Uterus (tissue), 2 donors: ENCODE results near the gene TGFBR3L.

Source experiments
- CTCF ChIP-seq, 4 experiments: fragments of 200-600 bp in 2 of 4; fragments of 450-650 bp in 2 of 4; sonication (generic) in 2 of 4; IDR thresholded peaks; one replicate each; pipeline ENCODE4 v1.5.1; 2016 to 2019; ENCODE audit warnings: antibody characterized with exemption in 4 of 4, mild to moderate bottlenecking in 2 of 4, moderate library complexity in 1 of 4
- POLR2A ChIP-seq, 2 donors: fragments of 450-650 bp; IDR thresholded peaks; one replicate each; pipeline ENCODE4 v1.6.1; 2016; ENCODE audit warnings: antibody characterized with exemption in 2 of 2, mild to moderate bottlenecking in 1 of 2, moderate library complexity in 1 of 2

- TF ChIP-seq CTCF (IDR thresholded peaks at IDR 0.05): no peak
- TF ChIP-seq POLR2A (IDR thresholded peaks at IDR 0.05): no peak
These were observed 46.3 kb upstream of the TGFBR3L start for GRCh38 chr19:7868326-7868670.
